Stimulated activated CD8-positive, alpha-beta memory T cell treated with anti-CD3 and anti-CD28 coated beads, Interleukin-12 subunit alpha, Interleukin-12 subunit beta, amount 100 ng/mL, for 24 hours (primary cell): ENCODE measurements around the gene DPRX.
"Not testable (repeated sequence)": the region's sequence is repeated elsewhere in the genome, so short reads cannot be mapped to it uniquely, and the experiment has no call there.

Experiments used
- DNase-seq: peaks from one replicate; pipeline ENCODE4 v3.0.0-alpha.2; 2020; ENCODE audit errors: extremely low read depth

Gene DPRX

GRCh38 chr19:53646144-53646543 lies 14.3 kb downstream of the DPRX start:
- no peak for DNase-seq

- no peak for DNase-seq
Observed at GRCh38 chr19:53647350-53647749, 15.6 kb downstream of the DPRX start.

DNA sequence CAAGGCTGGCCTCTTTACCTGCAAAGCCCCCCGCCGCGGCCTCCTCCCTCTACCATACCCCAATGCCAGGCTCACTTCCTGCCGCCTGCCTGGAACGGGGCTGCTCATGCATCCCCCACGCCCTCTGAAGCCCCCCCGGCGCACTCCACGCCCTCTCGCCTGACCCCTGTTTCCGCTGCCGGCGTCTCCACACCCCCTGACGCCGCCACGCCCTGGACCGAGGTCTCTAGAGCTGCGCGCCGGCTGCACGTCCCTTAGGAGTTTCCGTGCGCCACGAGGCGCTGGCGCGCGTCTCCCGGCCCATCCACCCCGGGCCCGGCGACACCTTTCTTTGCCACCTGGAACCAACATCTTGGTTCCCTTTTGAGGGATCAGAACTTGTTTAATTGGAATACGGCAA lies 16.0 kb downstream of the DPRX start:
- DNase-seq: no peak

DNA sequence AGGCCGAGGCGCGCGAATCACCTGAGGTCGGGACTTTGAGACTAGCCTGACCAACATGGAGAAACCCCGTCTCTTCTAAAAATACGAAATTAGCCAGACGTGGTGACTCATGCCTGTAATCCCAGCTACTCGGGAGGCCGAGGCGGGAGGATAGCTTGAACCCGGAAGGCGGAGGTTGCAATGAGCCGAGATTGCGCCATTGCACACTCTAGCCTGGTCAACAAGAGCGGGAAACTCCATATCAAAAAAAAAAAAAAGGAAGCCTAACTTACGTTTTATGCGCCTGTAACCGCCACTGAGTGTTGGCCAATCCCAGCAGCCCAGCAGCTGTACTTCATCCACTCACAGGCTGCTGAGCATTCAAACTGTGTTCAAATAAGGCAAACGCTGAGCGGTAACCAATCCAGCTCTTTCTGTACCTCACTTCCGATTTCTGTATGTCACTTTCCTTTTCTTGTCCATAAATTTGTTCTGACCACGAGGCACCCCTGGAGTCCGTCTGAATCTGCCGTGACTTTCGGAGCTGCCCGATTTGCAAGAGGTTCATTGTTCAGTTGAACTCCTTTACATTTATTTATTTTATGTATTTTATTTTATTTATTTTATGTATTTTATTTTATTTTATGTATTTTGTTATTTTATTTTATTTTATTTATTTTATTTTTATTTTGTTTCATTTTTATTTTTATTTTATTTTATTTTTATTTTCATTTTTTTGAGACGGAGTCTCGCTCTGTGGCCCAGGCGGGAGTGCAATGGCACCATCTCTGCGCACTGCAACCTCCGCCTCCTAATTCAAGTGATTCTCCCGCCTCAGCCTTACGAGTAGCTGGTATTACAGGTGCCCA lies 18.2 kb downstream of the DPRX start:
- DNase-seq: no peak

DNA sequence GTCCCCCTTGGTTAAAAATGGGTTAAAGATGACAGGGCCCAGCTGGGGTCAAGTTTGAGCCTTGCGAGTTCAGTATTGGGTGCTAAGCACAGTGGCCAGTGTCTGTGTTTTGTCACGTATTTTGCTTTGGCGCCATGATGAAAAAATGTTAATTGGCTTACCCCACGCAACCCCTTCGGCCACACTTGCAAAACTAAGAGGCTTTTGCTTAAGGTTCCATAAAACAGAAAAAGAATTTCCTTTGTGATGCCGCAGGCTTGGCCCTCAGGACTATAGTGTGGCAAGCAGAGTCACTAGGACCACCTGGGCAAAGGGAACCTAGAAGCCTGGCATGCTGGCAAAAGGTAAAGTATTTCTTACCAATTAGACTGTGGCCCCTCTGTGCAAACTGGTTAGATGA lies 20.7 kb downstream of the DPRX start:
- DNase-seq: no peak

GRCh38 chr19:53655042-53655665 lies 23.4 kb downstream of the DPRX start:
- DNase-seq: no peak

GRCh38 chr19:53657330-53657729 lies 25.5 kb downstream of the DPRX start:
- DNase-seq: no peak

DNA sequence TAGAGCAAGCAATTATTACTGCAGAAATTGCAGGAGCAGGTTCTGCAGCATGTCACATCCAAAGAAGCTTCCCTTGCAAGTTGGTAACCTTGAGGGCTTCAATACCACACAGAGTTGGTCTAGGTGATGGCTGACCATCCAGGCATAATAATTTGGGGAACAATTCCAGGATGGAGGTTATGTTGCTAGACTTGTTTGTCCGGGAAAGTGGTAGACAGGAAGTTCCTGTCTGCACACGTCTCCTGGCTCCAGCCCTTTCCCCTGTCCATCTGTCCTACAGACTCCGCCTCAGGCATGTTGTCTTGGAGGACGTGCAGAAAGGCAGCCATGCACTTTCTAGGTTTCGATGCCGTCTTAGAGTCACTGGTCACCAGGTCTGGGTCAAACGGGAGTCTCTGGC lies 26.0 kb downstream of the DPRX start:
- no peak for DNase-seq

GRCh38 chr19:53659292-53659691 lies 27.5 kb downstream of the DPRX start:
- DNase-seq: no peak

- no peak for DNase-seq
Observed at GRCh38 chr19:53660584-53660983, 28.8 kb downstream of the DPRX start.

GRCh38 chr19:53662209-53662608 lies 30.4 kb downstream of the DPRX start:
- DNase-seq: no peak

DNA sequence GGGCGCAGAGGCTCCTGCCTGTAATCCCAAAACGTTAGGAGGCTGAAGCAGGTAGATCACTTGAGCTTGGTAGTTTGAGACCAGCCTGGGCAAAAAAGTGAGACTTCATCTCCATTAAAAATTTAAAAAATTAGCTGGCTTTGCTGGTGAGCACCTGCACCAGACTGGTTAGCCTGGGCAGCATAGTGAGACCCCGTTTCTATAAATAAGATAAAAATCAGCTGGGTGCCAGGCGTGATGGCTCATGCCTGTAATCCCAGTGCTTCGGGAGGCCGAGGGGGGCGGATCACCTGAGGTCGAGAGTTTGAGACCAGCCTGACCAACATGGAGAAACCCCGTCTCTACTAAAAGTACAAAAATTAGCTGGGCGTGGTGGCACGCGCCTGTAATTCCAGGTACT lies 32.4 kb downstream of the DPRX start:
- DNase-seq: no peak

- DNase-seq: no peak
Observed at GRCh38 chr19:53664760-53665159, 33.0 kb downstream of the DPRX start.

DNA sequence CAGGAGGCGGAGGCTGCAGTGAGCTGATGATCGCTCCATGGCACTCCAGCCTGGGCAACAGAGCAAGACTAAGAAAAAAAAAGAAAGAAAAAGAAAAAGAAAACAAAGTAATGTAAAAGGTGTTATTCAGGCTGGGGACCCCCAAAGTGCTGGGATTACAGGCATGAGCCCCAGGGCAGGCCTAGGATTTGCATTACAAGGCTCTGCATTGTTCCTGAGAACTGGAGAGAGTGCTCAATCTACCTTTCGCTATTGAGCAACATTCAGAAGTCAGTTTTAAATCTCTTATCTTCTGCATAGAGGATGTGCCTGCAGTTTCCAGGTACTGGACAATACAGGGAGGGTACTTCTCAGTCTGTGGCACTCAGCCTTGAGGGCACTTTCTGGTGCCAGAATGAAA lies 34.5 kb downstream of the DPRX start:
- not testable (repeated sequence) for DNase-seq

GRCh38 chr19:53668804-53669203 lies 37.0 kb downstream of the DPRX start:
- not testable (repeated sequence) for DNase-seq

DNA sequence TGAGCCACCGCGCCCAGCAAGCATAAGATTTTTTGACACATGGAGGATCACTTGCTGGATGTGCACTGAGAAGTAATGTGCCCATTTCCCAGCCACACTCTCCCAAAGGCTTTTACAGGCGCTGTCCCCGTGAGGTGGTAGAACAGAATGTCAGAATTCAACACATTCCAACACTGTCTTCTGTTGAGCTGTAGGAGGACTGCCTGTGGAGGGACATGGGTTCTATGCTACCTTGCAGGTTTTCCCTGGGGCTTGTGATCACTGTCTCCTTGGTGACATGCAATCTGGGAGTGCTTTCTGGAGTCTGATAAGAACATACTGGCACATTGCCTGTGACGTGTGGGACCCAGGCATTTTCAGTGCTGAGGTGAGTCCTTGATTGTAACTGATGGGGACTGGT lies 38.5 kb downstream of the DPRX start:
- no peak for DNase-seq

GRCh38 chr19:53671663-53672062 lies 39.9 kb downstream of the DPRX start:
- DNase-seq: no peak
